H9 (cell line): ENCODE results near the gene PHLPP2. TPM values are rescaled to one million over a fixed set of nuclear protein-coding genes. Genes with fewer than 3 reads are reported as not detected.

Experiments
- DNase-seq: peaks from one replicate; pipeline ENCODE4 v3.0.0-alpha.2; 2017
- H2AFZ ChIP-seq: one replicate; pipeline ENCODE4 v1.6.1; 2013; ENCODE audit warnings: mild to moderate bottlenecking, low read length, control low read depth, moderate library complexity
- H2AK5ac ChIP-seq: 2 replicates; pipeline ENCODE4 v1.6.1; 2013; ENCODE audit warnings: low read length, control low read depth, mixed read lengths; ENCODE audit not compliant: insufficient read length
- H2BK120ac ChIP-seq: one replicate; pipeline ENCODE4 v1.6.1; 2013; ENCODE audit warnings: low read depth, mild to moderate bottlenecking, low read length, control low read depth, inconsistent platforms; ENCODE audit not compliant: poor library complexity, severe bottlenecking
- H2BK12ac ChIP-seq: 2 replicates; pipeline ENCODE4 v1.6.1; 2013; ENCODE audit warnings: low read length, control low read depth, mixed read lengths, low read depth; ENCODE audit not compliant: insufficient read length
- H2BK15ac ChIP-seq: 2 replicates; pipeline ENCODE4 v1.6.1; 2013; ENCODE audit warnings: low read depth, low read length, control low read depth
- H2BK20ac ChIP-seq: one replicate; pipeline ENCODE4 v1.6.1; 2013; ENCODE audit warnings: low read depth, mild to moderate bottlenecking, low read length, control low read depth, inconsistent platforms; ENCODE audit not compliant: poor library complexity, severe bottlenecking
- H2BK5ac ChIP-seq: 2 replicates; pipeline ENCODE4 v1.6.1; 2013; ENCODE audit warnings: low read length, control low read depth, mixed read lengths; ENCODE audit not compliant: insufficient read length
- H3K14ac ChIP-seq: 2 replicates; pipeline ENCODE4 v1.6.1; 2013; ENCODE audit warnings: low read length, control low read depth; ENCODE audit not compliant: insufficient read depth
- H3K18ac ChIP-seq: 2 replicates; pipeline ENCODE4 v1.6.1; 2013; ENCODE audit warnings: low read depth, mild to moderate bottlenecking, mixed read lengths, low read length, control low read depth; ENCODE audit not compliant: insufficient read length
- H3K23ac ChIP-seq: 2 replicates; pipeline ENCODE4 v1.6.1; 2013; ENCODE audit warnings: low read length, control low read depth, mixed read lengths, low read depth; ENCODE audit not compliant: insufficient read length
- H3K23me2 ChIP-seq: 2 replicates; pipeline ENCODE4 v1.6.1; 2013; ENCODE audit warnings: low read depth, mild to moderate bottlenecking, mixed read lengths, low read length, control low read depth; ENCODE audit not compliant: insufficient read length, poor library complexity, severe bottlenecking
- H3K27ac ChIP-seq: 2 replicates; pipeline ENCODE4 v1.5.1; 2013; ENCODE audit warnings: low read length, control low read depth, mixed read lengths, low read depth; ENCODE audit not compliant: insufficient read length
- H3K27me3 ChIP-seq: 2 replicates; pipeline ENCODE4 v1.6.1; 2013; ENCODE audit warnings: low read length, control low read depth, inconsistent platforms; ENCODE audit not compliant: insufficient read depth
- H3K4ac ChIP-seq: 2 replicates; pipeline ENCODE4 v1.6.1; 2013; ENCODE audit warnings: low read depth, mild to moderate bottlenecking, control low read depth, inconsistent platforms, low read length, moderate library complexity
- H3K4me1 ChIP-seq: 2 replicates; pipeline ENCODE4 v1.6.1; 2013; ENCODE audit warnings: low read length, control low read depth, inconsistent platforms; ENCODE audit not compliant: insufficient read depth
- H3K4me2 ChIP-seq: 2 replicates; pipeline ENCODE4 v1.6.1; 2013; ENCODE audit warnings: low read length, control low read depth, mixed read lengths; ENCODE audit not compliant: insufficient read length, insufficient read depth
- H3K56ac ChIP-seq: 2 replicates; pipeline ENCODE4 v1.6.1; 2013; ENCODE audit warnings: low read depth, mild to moderate bottlenecking, mixed read lengths, low read length, control low read depth; ENCODE audit not compliant: insufficient read length
- H3K79me1 ChIP-seq: 2 replicates; pipeline ENCODE4 v1.6.1; 2013; ENCODE audit warnings: low read depth, mild to moderate bottlenecking, moderate library complexity, low read length, control low read depth, inconsistent platforms; ENCODE audit not compliant: insufficient read depth, poor library complexity, severe bottlenecking
- H3K79me2 ChIP-seq: 2 replicates; pipeline ENCODE4 v1.6.1; 2013; ENCODE audit warnings: low read length, control low read depth, inconsistent platforms; ENCODE audit not compliant: insufficient read depth
- H3K9ac ChIP-seq: 2 replicates; pipeline ENCODE4 v1.6.1; 2013; ENCODE audit warnings: low read length, control low read depth, mixed read lengths; ENCODE audit not compliant: insufficient read length; ENCODE audit errors: extremely low read depth
- H3K9me3 ChIP-seq: one replicate; pipeline ENCODE4 v1.6.1; 2013; ENCODE audit warnings: low read depth, low read length, inconsistent platforms; ENCODE audit not compliant: control insufficient read depth
- H3T11ph ChIP-seq: one replicate; pipeline ENCODE4 v1.6.1; 2013; ENCODE audit warnings: mild to moderate bottlenecking, low read length, control low read depth, inconsistent platforms
- H4K20me1 ChIP-seq: one replicate; pipeline ENCODE4 v1.6.1; 2013; ENCODE audit not compliant: control insufficient read depth, insufficient read length, insufficient read depth
- H4K5ac ChIP-seq: 2 replicates; pipeline ENCODE4 v1.6.1; 2013; ENCODE audit warnings: low read depth, mild to moderate bottlenecking, mixed read lengths, low read length, control low read depth; ENCODE audit not compliant: insufficient read length
- H4K8ac ChIP-seq: replicated peaks from 2 replicates; pipeline ENCODE4 v1.6.1; 2013; ENCODE audit warnings: low read length, control low read depth, mixed read lengths, low read depth; ENCODE audit not compliant: insufficient read length
- H4K91ac ChIP-seq: 2 replicates; pipeline ENCODE4 v1.6.1; 2013; ENCODE audit warnings: low read depth, mild to moderate bottlenecking, moderate library complexity, mixed read lengths, low read length, control low read depth; ENCODE audit not compliant: insufficient read length
- H3K27ac Mint-ChIP-seq, 3 experiments: 2 replicates in 2 of 3; 3 replicates in 1 of 3; pipeline ENCODE4 v1.8.0; 2020 to 2021; ENCODE audit warnings: mixed read lengths in 3 of 3, mild to moderate bottlenecking in 1 of 3, moderate library complexity in 1 of 3
- H3K27me3 Mint-ChIP-seq: 2 replicates; pipeline ENCODE4 v1.8.0; 2021; ENCODE audit warnings: low read depth, mild to moderate bottlenecking, moderate library complexity, mixed read lengths
- H3K36me3 Mint-ChIP-seq, 3 experiments: 2 replicates in 2 of 3; 3 replicates in 1 of 3; pipeline ENCODE4 v1.8.0; 2020 to 2021; ENCODE audit warnings: low read depth in 3 of 3, mixed read lengths in 3 of 3; ENCODE audit not compliant: insufficient read depth in 1 of 3
- H3K4me1 Mint-ChIP-seq, 2 experiments: 2 replicates each; pipeline ENCODE4 v1.8.0; 2020; ENCODE audit warnings: mixed read lengths in 2 of 2
- H3K4me3 Mint-ChIP-seq, 2 experiments: 2 replicates in 1 of 2; 3 replicates in 1 of 2; pipeline ENCODE4 v1.8.0; 2020 to 2021; ENCODE audit warnings: mild to moderate bottlenecking in 2 of 2, mixed read lengths in 2 of 2, moderate library complexity in 1 of 2
- H3K9me3 Mint-ChIP-seq, 2 experiments: 2 replicates in 1 of 2; 3 replicates in 1 of 2; pipeline ENCODE4 v1.8.0; 2020; ENCODE audit warnings: mild to moderate bottlenecking in 2 of 2, mixed read lengths in 2 of 2, moderate library complexity in 1 of 2
- CTCF ChIP-seq: fragments of 200-600 bp; sonication (generic); conservative IDR thresholded peaks from 3 replicates; pipeline ENCODE4 v1.8.0; 2021; ENCODE audit warnings: antibody characterized with exemption, mild to moderate bottlenecking
- total RNA-seq: library from RNA; stranded (reverse); gene quantifications from 2 replicates; pipeline ENCODE4 v1.2.1, GENCODE V29; 2021

Gene PHLPP2
- total RNA-seq, 1 experiment from 2014 or later: 23.2 TPM

- Histone ChIP-seq H3K18ac (no peak overlapping the region), H2BK120ac (no peak overlapping the region), H2BK12ac (no peak overlapping the region), H3K23me2 (no peaks in the 10 kb centered on the region), H3K23ac (no peak overlapping the region), H2AK5ac (no peak overlapping the region), H3K79me1 (no peaks in the 10 kb centered on the region), H3K79me2 (no peaks in the 10 kb centered on the region), H4K5ac (no peak overlapping the region), H3K9me3 (no peaks in the 10 kb centered on the region), H3T11ph (no peak overlapping the region), H2BK20ac (no peak overlapping the region), H3K27ac (no peak overlapping the region), H3K14ac (no peak overlapping the region), H3K56ac (no peak overlapping the region), H3K27me3 (no peaks in the 10 kb centered on the region), H4K91ac (no peak overlapping the region), H4K20me1 (no peaks in the 10 kb centered on the region), H2BK5ac (no peak overlapping the region), H4K8ac (no peak overlapping the region), H3K4me2 (no peak overlapping the region), H3K4me1 (no peaks in the 10 kb centered on the region), H2BK15ac (no peak overlapping the region), H3K9ac (no peak overlapping the region), H3K4ac (no peak overlapping the region), H2AFZ (no peak overlapping the region)
- Mint-ChIP-seq H3K36me3 (no peaks in the 10 kb centered on the region), H3K27ac (no peak overlapping the region), H3K27me3 (peaks cover 5% of the 10 kb centered on the region), H3K9me3 (peaks cover 0 to 3% of the 10 kb centered on the region in 2 experiments; a peak in 2 of 5 replicates), H3K4me1 (peaks cover 3 to 4% of the 10 kb centered on the region in 2 experiments; a peak in 2 of 4 replicates), H3K4me3 (no peak overlapping the region)
- no peak for TF ChIP-seq CTCF
- DNase-seq: no peak
Observed at GRCh38 chr16:71622088-71622487, 102.4 kb downstream of the PHLPP2 start.
